Measurements from ENCODE around the gene PPP1R18. TPM values are rescaled to one million over a fixed set of nuclear protein-coding genes. Genes with fewer than 3 reads are reported as not detected.

The PPP1R18 gene
- total RNA-seq, 1 experiment from 2014 or later: 33.6 TPM

- intact Hi-C loops (cut with micrococcal nuclease): loop anchor here (2.0 kb wide), 1 partner anchor 33 kb away; the partner anchor contains the start of gene TUBB
- Histone ChIP-seq H3K4me2 (ENCODE audit: low read length) (peak overlapping the region; percentile 98), H4K20me1 (ENCODE audit: insufficient read depth) (no peaks in the 10 kb centered on the region), H3K9ac (ENCODE audit: low read length) (peak overlapping the region; percentile 95), H3K4me1 (ENCODE audit: control insufficient read depth in 1 of 2, insufficient read depth in 2 of 2, low read length in 2 of 2) (peaks cover 54 to 78% of the 10 kb centered on the region in 2 experiments), H3K79me2 (ENCODE audit: insufficient read depth, low read length) (peaks cover 35% of the 10 kb centered on the region), H3K36me3 (ENCODE audit: control insufficient read depth in 1 of 2, insufficient read depth in 2 of 2, low read length in 2 of 2) (no peaks in the 10 kb centered on the region), H3K9me3 (ENCODE audit: control insufficient read depth in 1 of 2, insufficient read depth in 1 of 2, low read depth in 1 of 2, low read length in 2 of 2) (no peaks in the 10 kb centered on the region), H2AFZ (ENCODE audit: low read depth, low read length, poor library complexity, severe bottlenecking) (no peak overlapping the region), H3K27ac (ENCODE audit: low read depth, low read length) (peak overlapping the region; percentile 98), H3K27me3 (ENCODE audit: insufficient read depth, low read length) (no peaks in the 10 kb centered on the region), H3K4me3 (replicated peaks in 1 of 2; ENCODE audit: low read depth in 1 of 2, low read length in 2 of 2) (peak overlapping the region; percentile 87 to 98), H3K9me2 (ENCODE audit: insufficient read depth) (no peaks in the 10 kb centered on the region)
- POLR2A ChIA-PET: interaction anchor here (0.8 to 2.4 kb wide), 7 partner anchors 8 to 73 kb away, joined by 4 to 12 read pairs (median 5); partner anchors contain the start of gene MDC1
- BruUV-seq (replicated peaks): TSS peak; percentile 67
- CTCF ChIA-PET: interaction anchor here (1.6 kb wide), 2 partner anchors 9 to 34 kb away, joined by 6 to 10 read pairs; no protein-coding TSS in a partner anchor
- TF ChIP-seq CTCF (IDR thresholded peaks at IDR 0.05 in 2 of 3, conservative IDR thresholded peaks at IDR 0.05 in 1 of 3; ENCODE audit: borderline replicate concordance in 1 of 3, insufficient read depth in 1 of 3, low read depth in 2 of 3, low read length in 2 of 3): peak in 1 of 3 experiments; percentile 14; a peak in 1 of 6 replicates
- no peak for TF ChIP-seq EZH2phosphoT487 (IDR thresholded peaks at IDR 0.05; ENCODE audit: borderline replicate concordance)
- RAD21 ChIA-PET (ENCODE audit: low non-redundant PET in 1 of 2, low total read pairs in 2 of 2, uncharacterized antibody in 2 of 2, unreplicated experiment in 2 of 2): interaction anchor here in 1 of 2 experiments (1.0 kb wide), 1 partner anchor 43 kb away, joined by 5 read pairs; no protein-coding TSS in a partner anchor
- ATAC-seq: peak; percentile 13
- no peak for DNase-seq (ENCODE audit: low read depth, low spot score)
Measured at GRCh38 chr6:30687659-30688431, 1.4 kb upstream of the PPP1R18 start.

Measured in HCT116 (cell line).